ENCODE results near the gene ASB18. TPM values are rescaled to one million over a fixed set of nuclear protein-coding genes. Genes with fewer than 3 reads are reported as not detected.

Gene ASB18
- total RNA-seq, 1 experiment from 2014 or later, result not detected

DNA sequence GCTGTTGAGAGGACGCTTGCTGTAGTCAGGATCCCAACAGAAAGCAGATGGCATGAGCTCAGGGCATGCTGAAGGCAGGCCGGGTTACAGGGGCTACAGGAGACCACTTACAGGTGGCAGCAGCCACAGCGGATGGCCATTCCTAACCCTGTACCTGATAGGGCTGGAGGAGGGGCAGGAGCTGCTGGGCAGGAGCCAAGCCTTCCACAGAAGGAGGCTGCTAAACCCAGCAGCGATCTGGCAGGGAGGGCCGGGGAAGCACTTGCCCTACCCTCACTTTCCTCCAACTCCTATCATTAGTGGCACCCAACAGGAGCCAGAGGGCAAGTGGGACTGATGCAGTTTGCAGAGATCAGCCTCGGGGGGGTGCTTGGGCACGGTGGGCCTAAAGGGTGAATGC, 2.0 kb downstream of the ASB18 start:
- in situ Hi-C loops (cut with HindIII; ENCODE audit: low pct_unique_long_range_greater_than_20kb, low sequenced_read_pairs), result no loop called here
- Histone ChIP-seq H3K27ac (ENCODE audit: low read length) (no peak overlapping the region), H3K4me3 (ENCODE audit: low read depth in 2 of 2, low read length in 2 of 2) (no peak overlapping the region), H3K27me3 (ENCODE audit: control insufficient read depth, insufficient read depth, low read length) (no peaks in the 10 kb centered on the region), H3K36me3 (ENCODE audit: control insufficient read depth, insufficient read depth, low read length) (no peaks in the 10 kb centered on the region), H3K9me3 (ENCODE audit: control insufficient read depth, insufficient read depth, low read depth, low read length) (no peaks in the 10 kb centered on the region), H3K4me1 (ENCODE audit: control insufficient read depth, insufficient read depth, low read length) (no peaks in the 10 kb centered on the region)
- no TSS peak for BruUV-seq (replicated peaks)
- TF ChIP-seq, protein P1, sequence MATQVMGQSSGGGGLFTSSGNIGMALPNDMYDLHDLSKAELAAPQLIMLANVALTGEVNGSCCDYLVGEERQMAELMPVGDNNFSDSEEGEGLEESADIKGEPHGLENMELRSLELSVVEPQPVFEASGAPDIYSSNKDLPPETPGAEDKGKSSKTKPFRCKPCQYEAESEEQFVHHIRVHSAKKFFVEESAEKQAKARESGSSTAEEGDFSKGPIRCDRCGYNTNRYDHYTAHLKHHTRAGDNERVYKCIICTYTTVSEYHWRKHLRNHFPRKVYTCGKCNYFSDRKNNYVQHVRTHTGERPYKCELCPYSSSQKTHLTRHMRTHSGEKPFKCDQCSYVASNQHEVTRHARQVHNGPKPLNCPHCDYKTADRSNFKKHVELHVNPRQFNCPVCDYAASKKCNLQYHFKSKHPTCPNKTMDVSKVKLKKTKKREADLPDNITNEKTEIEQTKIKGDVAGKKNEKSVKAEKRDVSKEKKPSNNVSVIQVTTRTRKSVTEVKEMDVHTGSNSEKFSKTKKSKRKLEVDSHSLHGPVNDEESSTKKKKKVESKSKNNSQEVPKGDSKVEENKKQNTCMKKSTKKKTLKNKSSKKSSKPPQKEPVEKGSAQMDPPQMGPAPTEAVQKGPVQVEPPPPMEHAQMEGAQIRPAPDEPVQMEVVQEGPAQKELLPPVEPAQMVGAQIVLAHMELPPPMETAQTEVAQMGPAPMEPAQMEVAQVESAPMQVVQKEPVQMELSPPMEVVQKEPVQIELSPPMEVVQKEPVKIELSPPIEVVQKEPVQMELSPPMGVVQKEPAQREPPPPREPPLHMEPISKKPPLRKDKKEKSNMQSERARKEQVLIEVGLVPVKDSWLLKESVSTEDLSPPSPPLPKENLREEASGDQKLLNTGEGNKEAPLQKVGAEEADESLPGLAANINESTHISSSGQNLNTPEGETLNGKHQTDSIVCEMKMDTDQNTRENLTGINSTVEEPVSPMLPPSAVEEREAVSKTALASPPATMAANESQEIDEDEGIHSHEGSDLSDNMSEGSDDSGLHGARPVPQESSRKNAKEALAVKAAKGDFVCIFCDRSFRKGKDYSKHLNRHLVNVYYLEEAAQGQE (IDR thresholded peaks at IDR 0.05; ENCODE audit: insufficient read depth in 1 of 2, low read depth in 2 of 2, low read length in 1 of 2), result no peak
- TF ChIP-seq POLR2AphosphoS5 (IDR thresholded peaks at IDR 0.05; ENCODE audit: low read depth, low read length), result no peak
- TF ChIP-seq TCF7L2 (IDR thresholded peaks at IDR 0.05; ENCODE audit: low read depth, low read length), result no peak
- TF ChIP-seq, protein P2, sequence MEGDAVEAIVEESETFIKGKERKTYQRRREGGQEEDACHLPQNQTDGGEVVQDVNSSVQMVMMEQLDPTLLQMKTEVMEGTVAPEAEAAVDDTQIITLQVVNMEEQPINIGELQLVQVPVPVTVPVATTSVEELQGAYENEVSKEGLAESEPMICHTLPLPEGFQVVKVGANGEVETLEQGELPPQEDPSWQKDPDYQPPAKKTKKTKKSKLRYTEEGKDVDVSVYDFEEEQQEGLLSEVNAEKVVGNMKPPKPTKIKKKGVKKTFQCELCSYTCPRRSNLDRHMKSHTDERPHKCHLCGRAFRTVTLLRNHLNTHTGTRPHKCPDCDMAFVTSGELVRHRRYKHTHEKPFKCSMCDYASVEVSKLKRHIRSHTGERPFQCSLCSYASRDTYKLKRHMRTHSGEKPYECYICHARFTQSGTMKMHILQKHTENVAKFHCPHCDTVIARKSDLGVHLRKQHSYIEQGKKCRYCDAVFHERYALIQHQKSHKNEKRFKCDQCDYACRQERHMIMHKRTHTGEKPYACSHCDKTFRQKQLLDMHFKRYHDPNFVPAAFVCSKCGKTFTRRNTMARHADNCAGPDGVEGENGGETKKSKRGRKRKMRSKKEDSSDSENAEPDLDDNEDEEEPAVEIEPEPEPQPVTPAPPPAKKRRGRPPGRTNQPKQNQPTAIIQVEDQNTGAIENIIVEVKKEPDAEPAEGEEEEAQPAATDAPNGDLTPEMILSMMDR (IDR thresholded peaks at IDR 0.05), result no peak
- no peak for TF ChIP-seq SIN3A (IDR thresholded peaks at IDR 0.05; ENCODE audit: borderline replicate concordance, insufficient read depth, low read depth, low read length)
- ChIA-PET CTCF (no interaction called here), POLR2A (no interaction called here)
- DNase-seq (ENCODE audit: low read depth, low spot score) (no peak), ATAC-seq (no peak)
- intact Hi-C loops (cut with micrococcal nuclease; ENCODE audit: unreplicated experiment), result no loop called here

DNA sequence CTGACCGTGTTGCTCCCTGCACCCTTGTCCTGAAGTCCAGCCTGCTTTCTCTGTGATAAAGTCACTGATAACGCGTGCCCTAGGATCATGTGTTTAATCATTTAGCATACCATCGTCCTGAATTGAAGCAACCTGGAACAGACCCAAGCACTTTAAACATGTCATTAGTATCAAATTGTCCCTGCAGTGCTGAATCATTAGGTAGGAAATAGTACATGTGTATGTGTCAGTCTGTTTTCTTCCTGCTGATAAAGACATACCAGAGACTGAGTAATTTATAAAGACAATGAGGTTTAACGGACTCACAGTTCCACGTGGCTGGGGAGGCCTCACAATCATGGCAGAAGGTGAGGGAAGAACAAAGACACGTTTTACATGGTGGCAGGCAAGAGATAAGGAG, 2.8 kb downstream of the ASB18 start:
- DNase-seq (ENCODE audit: low read depth, low spot score) (no peak), ATAC-seq (no peak)
- ChIA-PET CTCF (no interaction called here), POLR2A (no interaction called here)
- BruUV-seq (replicated peaks), result no TSS peak
- Histone ChIP-seq H3K4me1 (ENCODE audit: control insufficient read depth, insufficient read depth, low read length) (no peaks in the 10 kb centered on the region), H3K27me3 (ENCODE audit: control insufficient read depth, insufficient read depth, low read length) (no peaks in the 10 kb centered on the region), H3K9me3 (ENCODE audit: control insufficient read depth, insufficient read depth, low read depth, low read length) (no peaks in the 10 kb centered on the region), H3K4me3 (ENCODE audit: low read depth in 2 of 2, low read length in 2 of 2) (no peak overlapping the region), H3K27ac (ENCODE audit: low read length) (no peak overlapping the region), H3K36me3 (ENCODE audit: control insufficient read depth, insufficient read depth, low read length) (no peaks in the 10 kb centered on the region)
- TF ChIP-seq, protein P1 (IDR thresholded peaks at IDR 0.05; ENCODE audit: insufficient read depth in 1 of 2, low read depth in 2 of 2, low read length in 1 of 2), result no peak
- TF ChIP-seq POLR2AphosphoS5 (IDR thresholded peaks at IDR 0.05; ENCODE audit: low read depth, low read length) (no peak), SIN3A (IDR thresholded peaks at IDR 0.05; ENCODE audit: borderline replicate concordance, insufficient read depth, low read depth, low read length) (no peak), TCF7L2 (IDR thresholded peaks at IDR 0.05; ENCODE audit: low read depth, low read length) (no peak)
- TF ChIP-seq, protein P2 (IDR thresholded peaks at IDR 0.05), result no peak
- in situ Hi-C loops (cut with HindIII; ENCODE audit: low pct_unique_long_range_greater_than_20kb, low sequenced_read_pairs), result no loop called here
- intact Hi-C loops (cut with micrococcal nuclease; ENCODE audit: unreplicated experiment), result no loop called here

All from Panc1 (cell line).